SH-SY5Y (cell line): ENCODE results near the gene PLLP.

Source experiments
- GATA2 ChIP-seq: IDR thresholded peaks from 2 replicates; pipeline ENCODE4 v1.6.1; 2011; ENCODE audit warnings: mild to moderate bottlenecking, low read depth, low read length
- GATA3 ChIP-seq: IDR thresholded peaks from 2 replicates; pipeline ENCODE4 v1.6.1; 2011; ENCODE audit warnings: low read depth, mild to moderate bottlenecking, low read length, moderate library complexity

GRCh38 chr16:57324749-57325148 lies 40.3 kb upstream of the PLLP start:
- TF ChIP-seq GATA2 (no peak), GATA3 (no peak)
